ENCODE data around the gene PECR. TPM values are rescaled to one million over a fixed set of nuclear protein-coding genes. Genes with fewer than 3 reads are reported as not detected.

PECR gene
- total RNA-seq, 1 experiment from 2014 or later: 13.9 TPM

DNA sequence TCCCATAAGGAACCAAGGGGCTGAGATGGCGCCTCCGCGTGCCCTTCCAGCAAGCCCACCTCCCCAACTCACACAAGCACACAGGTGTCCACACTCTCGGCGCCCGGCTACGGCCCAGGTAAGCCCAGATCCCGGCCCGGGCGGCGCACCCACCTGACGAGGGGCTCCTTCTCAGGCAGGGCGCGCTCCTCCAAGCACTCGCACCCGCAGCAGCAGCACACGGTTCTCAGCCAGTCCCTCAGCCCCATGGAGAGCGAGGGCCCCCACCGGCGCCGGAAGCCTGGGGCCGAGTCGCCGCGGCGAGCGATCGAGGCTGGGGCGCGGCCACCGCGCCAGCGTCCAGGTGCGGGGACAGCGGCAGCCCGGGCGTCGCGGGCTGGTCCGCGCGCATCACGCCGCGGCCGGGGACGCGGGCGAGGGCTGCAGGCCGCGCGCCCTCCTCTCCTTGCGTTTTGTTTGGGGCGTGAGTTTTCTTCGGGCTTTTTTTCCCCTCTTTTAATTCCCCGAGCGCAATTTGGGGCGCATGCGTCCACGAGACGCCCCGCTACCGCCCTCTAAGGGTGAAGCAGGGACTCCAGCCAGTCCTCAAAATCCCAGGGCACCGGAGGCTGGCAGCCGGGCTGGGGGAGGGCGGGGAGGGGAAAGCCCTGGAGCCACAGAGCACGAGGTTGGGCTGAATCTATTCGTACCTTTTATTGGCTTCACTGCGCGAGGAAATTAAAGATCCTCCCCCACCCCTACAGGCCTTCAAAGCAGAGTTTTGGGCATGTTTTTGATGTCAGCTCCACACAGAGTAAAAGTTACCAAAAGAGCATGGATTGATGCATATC is 68.3 kb downstream of the PECR start, which contains the start of gene MREG (continued):
- TF ChIP-seq ZNF512 (CRISPR knock-in tag; IDR thresholded peaks at IDR 0.05; ENCODE audit: borderline replicate concordance) (no peak), ETV6 (CRISPR knock-in tag; IDR thresholded peaks at IDR 0.05) (peak; percentile 53; the same call in 1 of the 2 replicates), HMGA2 (CRISPR knock-in tag; IDR thresholded peaks at IDR 0.05) (no peak), CREM (CRISPR knock-in tag; IDR thresholded peaks at IDR 0.05) (no peak), CBFB (CRISPR knock-in tag; IDR thresholded peaks at IDR 0.05; ENCODE audit: low read depth) (no peak), ZNF317 (CRISPR knock-in tag; IDR thresholded peaks at IDR 0.05; ENCODE audit: borderline replicate concordance, low read depth) (no peak), ATF2 (CRISPR knock-in tag; IDR thresholded peaks at IDR 0.05; ENCODE audit: borderline replicate concordance, low read depth) (no peak), STAT6 (CRISPR knock-in tag; conservative IDR thresholded peaks at IDR 0.05; ENCODE audit: low read depth) (0 out of 2 replicates have a peak, but pooled peaks have one; percentile 60), SOX15 (CRISPR knock-in tag; IDR thresholded peaks at IDR 0.05) (no peak), SMAD4 (CRISPR knock-in tag; IDR thresholded peaks at IDR 0.05) (no peak), FOXP1 (CRISPR knock-in tag; IDR thresholded peaks at IDR 0.05; ENCODE audit: borderline replicate concordance) (peak; percentile 69; the same call in 1 of the 2 replicates)
- TF ChIP-seq, protein P1, sequence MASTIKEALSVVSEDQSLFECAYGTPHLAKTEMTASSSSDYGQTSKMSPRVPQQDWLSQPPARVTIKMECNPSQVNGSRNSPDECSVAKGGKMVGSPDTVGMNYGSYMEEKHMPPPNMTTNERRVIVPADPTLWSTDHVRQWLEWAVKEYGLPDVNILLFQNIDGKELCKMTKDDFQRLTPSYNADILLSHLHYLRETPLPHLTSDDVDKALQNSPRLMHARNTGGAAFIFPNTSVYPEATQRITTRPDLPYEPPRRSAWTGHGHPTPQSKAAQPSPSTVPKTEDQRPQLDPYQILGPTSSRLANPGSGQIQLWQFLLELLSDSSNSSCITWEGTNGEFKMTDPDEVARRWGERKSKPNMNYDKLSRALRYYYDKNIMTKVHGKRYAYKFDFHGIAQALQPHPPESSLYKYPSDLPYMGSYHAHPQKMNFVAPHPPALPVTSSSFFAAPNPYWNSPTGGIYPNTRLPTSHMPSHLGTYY (CRISPR knock-in tag; IDR thresholded peaks at IDR 0.05): no peak

DNA sequence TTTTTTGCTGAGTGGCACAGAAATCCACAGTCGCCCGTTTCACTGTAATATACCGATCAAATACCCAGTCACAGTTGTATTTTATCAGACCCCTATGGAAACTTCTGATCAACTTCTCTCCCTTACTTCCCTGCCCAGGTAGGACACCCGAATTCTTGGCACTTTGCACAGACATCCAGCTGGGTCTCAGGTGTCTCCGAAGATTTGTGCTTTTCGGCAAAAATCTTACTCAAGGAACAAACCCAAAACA is 68.9 kb downstream of the PECR start:
- Mint-ChIP-seq H3K4me1 (peaks cover 28% of the 10 kb centered on the region), H3K4me3 (peak overlapping the region; percentile 97), H3K36me3 (peaks cover 4% of the 10 kb centered on the region), H3K27ac (peak overlapping the region; percentile 90), H3K9me3 (no peaks in the 10 kb centered on the region; the same call in 1 of the 2 replicates), H3K27me3 (ENCODE audit: low read depth) (no peaks in the 10 kb centered on the region; the same call in 1 of the 2 replicates)
- CTCF ChIA-PET: interaction anchor here (1.5 kb wide), 2 partner anchors 11 kb away, joined by 4 to 5 read pairs; no protein-coding TSS in a partner anchor
- ATAC-seq (no peak), DNase-seq (ENCODE audit: low spot score) (no peak)
- POLR2A ChIA-PET: interaction anchor here (0.5 kb wide), 1 partner anchor 42 kb away, joined by 5 read pairs; no protein-coding TSS in a partner anchor
- TF ChIP-seq ZNF416 (CRISPR knock-in tag; IDR thresholded peaks at IDR 0.05): no peak
- TF ChIP-seq, protein P2, sequence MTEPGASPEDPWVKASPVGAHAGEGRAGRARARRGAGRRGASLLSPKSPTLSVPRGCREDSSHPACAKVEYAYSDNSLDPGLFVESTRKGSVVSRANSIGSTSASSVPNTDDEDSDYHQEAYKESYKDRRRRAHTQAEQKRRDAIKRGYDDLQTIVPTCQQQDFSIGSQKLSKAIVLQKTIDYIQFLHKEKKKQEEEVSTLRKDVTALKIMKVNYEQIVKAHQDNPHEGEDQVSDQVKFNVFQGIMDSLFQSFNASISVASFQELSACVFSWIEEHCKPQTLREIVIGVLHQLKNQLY (CRISPR knock-in tag; IDR thresholded peaks at IDR 0.05): no peak
- no peak for TF ChIP-seq FOXP1 (CRISPR knock-in tag; IDR thresholded peaks at IDR 0.05; ENCODE audit: borderline replicate concordance)
- TF ChIP-seq PREB (CRISPR knock-in tag; IDR thresholded peaks at IDR 0.05; ENCODE audit: borderline replicate concordance): no peak
- TF ChIP-seq, protein P3, sequence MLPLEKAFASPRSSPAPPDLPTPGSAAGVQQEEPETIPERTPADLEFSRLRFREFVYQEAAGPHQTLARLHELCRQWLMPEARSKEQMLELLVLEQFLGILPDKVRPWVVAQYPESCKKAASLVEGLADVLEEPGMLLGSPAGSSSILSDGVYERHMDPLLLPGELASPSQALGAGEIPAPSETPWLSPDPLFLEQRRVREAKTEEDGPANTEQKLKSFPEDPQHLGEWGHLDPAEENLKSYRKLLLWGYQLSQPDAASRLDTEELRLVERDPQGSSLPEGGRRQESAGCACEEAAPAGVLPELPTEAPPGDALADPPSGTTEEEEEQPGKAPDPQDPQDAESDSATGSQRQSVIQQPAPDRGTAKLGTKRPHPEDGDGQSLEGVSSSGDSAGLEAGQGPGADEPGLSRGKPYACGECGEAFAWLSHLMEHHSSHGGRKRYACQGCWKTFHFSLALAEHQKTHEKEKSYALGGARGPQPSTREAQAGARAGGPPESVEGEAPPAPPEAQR (CRISPR knock-in tag; IDR thresholded peaks at IDR 0.05): no peak
- no peak for TF ChIP-seq ZNF317 (CRISPR knock-in tag; IDR thresholded peaks at IDR 0.05; ENCODE audit: borderline replicate concordance, low read depth)
- TF ChIP-seq TCF7 (CRISPR knock-in tag; IDR thresholded peaks at IDR 0.05; ENCODE audit: low read depth): no peak
- no peak for TF ChIP-seq SMAD4 (CRISPR knock-in tag; IDR thresholded peaks at IDR 0.05)
- no peak for TF ChIP-seq TP53 (CRISPR knock-in tag; IDR thresholded peaks at IDR 0.05)
- no peak for TF ChIP-seq OVOL2 (CRISPR knock-in tag; IDR thresholded peaks at IDR 0.05; ENCODE audit: borderline replicate concordance)
- no peak for TF ChIP-seq ZBTB21 (CRISPR knock-in tag; IDR thresholded peaks at IDR 0.05; ENCODE audit: borderline replicate concordance)
- no peak for TF ChIP-seq ESRRA (CRISPR knock-in tag; IDR thresholded peaks at IDR 0.05; ENCODE audit: borderline replicate concordance)
- no peak for TF ChIP-seq PRRX2 (CRISPR knock-in tag; IDR thresholded peaks at IDR 0.05)
- no peak for TF ChIP-seq USF2 (CRISPR knock-in tag; IDR thresholded peaks at IDR 0.05)
